ENCODE data around the gene HMG20B.

DNA sequence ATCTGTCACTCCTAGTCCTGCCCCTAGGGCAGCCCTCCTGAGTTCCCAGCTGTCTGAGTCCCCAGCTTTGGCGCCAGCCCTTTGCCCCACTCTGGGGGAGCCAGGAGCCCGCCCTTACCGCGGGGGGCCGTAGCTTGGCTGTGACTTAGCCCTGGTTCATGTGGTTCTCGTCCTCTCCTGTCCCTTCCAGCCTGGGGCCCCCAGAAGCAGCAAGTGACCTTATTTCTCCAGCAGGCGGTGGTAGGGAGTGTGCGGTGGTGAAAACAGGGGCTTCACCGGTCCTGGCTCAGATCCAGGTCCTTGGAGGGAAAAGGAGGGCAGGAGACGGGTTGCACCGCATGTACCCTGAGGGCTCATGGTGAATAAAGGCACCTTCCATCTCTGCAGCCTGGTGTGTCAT lies 20.4 kb downstream of the HMG20B start:
- TF ChIP-seq, protein P1, sequence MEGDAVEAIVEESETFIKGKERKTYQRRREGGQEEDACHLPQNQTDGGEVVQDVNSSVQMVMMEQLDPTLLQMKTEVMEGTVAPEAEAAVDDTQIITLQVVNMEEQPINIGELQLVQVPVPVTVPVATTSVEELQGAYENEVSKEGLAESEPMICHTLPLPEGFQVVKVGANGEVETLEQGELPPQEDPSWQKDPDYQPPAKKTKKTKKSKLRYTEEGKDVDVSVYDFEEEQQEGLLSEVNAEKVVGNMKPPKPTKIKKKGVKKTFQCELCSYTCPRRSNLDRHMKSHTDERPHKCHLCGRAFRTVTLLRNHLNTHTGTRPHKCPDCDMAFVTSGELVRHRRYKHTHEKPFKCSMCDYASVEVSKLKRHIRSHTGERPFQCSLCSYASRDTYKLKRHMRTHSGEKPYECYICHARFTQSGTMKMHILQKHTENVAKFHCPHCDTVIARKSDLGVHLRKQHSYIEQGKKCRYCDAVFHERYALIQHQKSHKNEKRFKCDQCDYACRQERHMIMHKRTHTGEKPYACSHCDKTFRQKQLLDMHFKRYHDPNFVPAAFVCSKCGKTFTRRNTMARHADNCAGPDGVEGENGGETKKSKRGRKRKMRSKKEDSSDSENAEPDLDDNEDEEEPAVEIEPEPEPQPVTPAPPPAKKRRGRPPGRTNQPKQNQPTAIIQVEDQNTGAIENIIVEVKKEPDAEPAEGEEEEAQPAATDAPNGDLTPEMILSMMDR (IDR thresholded peaks at IDR 0.05), result no peak
- no peak for TF ChIP-seq POLR2A (IDR thresholded peaks at IDR 0.05)
- TF ChIP-seq POLR2AphosphoS5 (IDR thresholded peaks at IDR 0.05), result no peak
- no peak for TF ChIP-seq EP300 (IDR thresholded peaks at IDR 0.05)
